Hepatocyte (in vitro differentiated cells): ENCODE results near the gene HSD17B1. TPM values are rescaled to one million over a fixed set of nuclear protein-coding genes. Genes with fewer than 3 reads are reported as not detected.
"Not testable (repeated sequence)": the region's sequence is repeated elsewhere in the genome, so short reads cannot be mapped to it uniquely, and the experiment has no call there.

Source experiments
- DNase-seq: peaks from one replicate; pipeline ENCODE4 v3.0.0-alpha.2; 2016; ENCODE audit warnings: low spot score
- H2AFZ ChIP-seq: fragments of 200-600 bp; sonication (generic); 2 replicates; pipeline ENCODE4 v1.6.0; 2016; ENCODE audit warnings: antibody characterized with exemption, mild to moderate bottlenecking
- H3K27ac ChIP-seq: fragments of 200-600 bp; sonication (generic); 2 replicates; pipeline ENCODE4 v1.5.1; 2016; ENCODE audit warnings: mild to moderate bottlenecking
- H3K27me3 ChIP-seq: fragments of 200-600 bp; sonication (generic); 2 replicates; pipeline ENCODE4 v1.6.1; 2016
- H3K36me3 ChIP-seq: fragments of 200-600 bp; sonication (generic); replicated peaks from 2 replicates; pipeline ENCODE4 v1.5.1; 2016; ENCODE audit warnings: low read depth; ENCODE audit not compliant: insufficient read depth
- H3K4me1 ChIP-seq: fragments of 200-600 bp; sonication (generic); 2 replicates; pipeline ENCODE4 v1.5.1; 2016; ENCODE audit warnings: mild to moderate bottlenecking, moderate library complexity; ENCODE audit not compliant: insufficient read depth
- H3K4me2 ChIP-seq: fragments of 200-600 bp; sonication (generic); 2 replicates; pipeline ENCODE4 v1.6.0; 2016
- H3K4me3 ChIP-seq: fragments of 200-600 bp; sonication (generic); 2 replicates; pipeline ENCODE4 v1.5.1; 2016; ENCODE audit warnings: mild to moderate bottlenecking
- H3K79me2 ChIP-seq: fragments of 200-600 bp; sonication (generic); 2 replicates; pipeline ENCODE4 v1.6.0; 2017; ENCODE audit warnings: mild to moderate bottlenecking
- H3K9me2 ChIP-seq: fragments of 200-600 bp; sonication (generic); replicated peaks from 2 replicates; pipeline ENCODE4 v1.6.0; 2017; ENCODE audit warnings: mild to moderate bottlenecking; ENCODE audit not compliant: insufficient read depth
- H3K9me3 ChIP-seq: fragments of 200-600 bp; sonication (generic); 2 replicates; pipeline ENCODE4 v1.5.1; 2016; ENCODE audit warnings: low read depth, mild to moderate bottlenecking
- H4K20me1 ChIP-seq: fragments of 200-600 bp; sonication (generic); 2 replicates; pipeline ENCODE4 v1.6.0; 2016; ENCODE audit warnings: mild to moderate bottlenecking; ENCODE audit not compliant: insufficient read depth, poor library complexity, severe bottlenecking
- CTCF ChIP-seq: fragments of 200-600 bp; sonication (generic); IDR thresholded peaks from 2 replicates; pipeline ENCODE4 v1.5.1; 2016; ENCODE audit warnings: antibody characterized with exemption, mild to moderate bottlenecking; ENCODE audit not compliant: poor library complexity
- EZH2 ChIP-seq: fragments of 200-600 bp; sonication (generic); IDR thresholded peaks from 2 replicates; pipeline ENCODE4 v1.6.1; 2016; ENCODE audit warnings: antibody characterized with exemption, mild to moderate bottlenecking, borderline replicate concordance
- EZH2phosphoT487 ChIP-seq: fragments of 200-600 bp; sonication (generic); IDR thresholded peaks from one replicate; pipeline ENCODE4 v1.6.1; 2018; ENCODE audit warnings: antibody characterized with exemption, mild to moderate bottlenecking, low read depth, moderate library complexity; ENCODE audit not compliant: unreplicated experiment, severe bottlenecking
- WGBS: methylation state at CpG from one replicate; pipeline ENCODE4 v1.1.6; 2016; ENCODE audit warnings: low lambda C conversion rate; ENCODE audit errors: missing lambda C conversion rate; 5-methylcytosine and 5-hydroxymethylcytosine counted together
- polyA plus RNA-seq: library from polyadenylated mRNA; unstranded; fragments of >200 nt; fragmentation: Nextera tagmentation; extraction: Ambion mirVana; gene quantifications from 2 replicates; pipeline ENCODE4 v1.2.1, GENCODE V29; 2016
- total RNA-seq: library from RNA; depleted of rRNA; stranded (reverse); fragments of >200 nt; gene quantifications from 2 replicates; pipeline ENCODE4 v1.2.3, GENCODE V29; 2014

HSD17B1 gene
- total and polyA plus RNA-seq, 2 experiments from 2014 or later, result 2.7 to 6.6 TPM

- no peak overlapping the region for H3K4me2 ChIP-seq
- no peak overlapping the region for H3K4me3 ChIP-seq
- peaks cover 16% of the 10 kb centered on the region for H3K4me1 ChIP-seq
- H3K9me3 ChIP-seq, result no peaks in the 10 kb centered on the region
- DNase-seq, result no peak
- WGBS, result 98% methylated on average over 14 of the region's 14 CpGs
- H3K27me3 ChIP-seq, result no peaks in the 10 kb centered on the region
- H3K27ac ChIP-seq, result no peak overlapping the region
- no peaks in the 10 kb centered on the region for H3K9me2 ChIP-seq
- H3K79me2 ChIP-seq, result peaks cover 24% of the 10 kb centered on the region
- no peak overlapping the region for H2AFZ ChIP-seq
- TF ChIP-seq EZH2phosphoT487 (no peak), CTCF (no peak), EZH2 (no peak)
- H3K36me3 ChIP-seq, result no peaks in the 10 kb centered on the region
- no peaks in the 10 kb centered on the region for H4K20me1 ChIP-seq
Measured at GRCh38 chr17:42538482-42538881, 14.2 kb upstream of the HSD17B1 start.

GRCh38 chr17:42540558-42540957, 12.2 kb upstream of the HSD17B1 start:
- Histone ChIP-seq H3K4me1 (peaks cover 12% of the 10 kb centered on the region), H3K79me2 (peaks cover 18% of the 10 kb centered on the region), H3K27ac (peak overlapping the region; percentile 89)
- not testable (repeated sequence) for DNase-seq, H3K9me2 ChIP-seq, H3K9me3 ChIP-seq, H3K4me2 ChIP-seq, H3K27me3 ChIP-seq, H3K36me3 ChIP-seq, H2AFZ ChIP-seq, H3K4me3 ChIP-seq, H4K20me1 ChIP-seq
- 97% methylated on average over 4 of the region's 4 CpGs for WGBS

- H3K27ac ChIP-seq, result peak overlapping the region; percentile 89
Measured at GRCh38 chr17:42541041-42541833, 11.5 kb upstream of the HSD17B1 start.

More at GRCh38 chr17:42541041-42541833, 11.5 kb upstream of the HSD17B1 start:
- H3K79me2 ChIP-seq, result peaks cover 18% of the 10 kb centered on the region
- DNase-seq, result peak; percentile 67
- peaks cover 10% of the 10 kb centered on the region for H3K4me1 ChIP-seq
- H3K36me3 ChIP-seq, result no peaks in the 10 kb centered on the region
- H3K9me3 ChIP-seq, result no peaks in the 10 kb centered on the region
- no peak overlapping the region for H3K4me2 ChIP-seq
- H4K20me1 ChIP-seq, result no peaks in the 10 kb centered on the region
- 83% methylated on average over 17 of the region's 17 CpGs for WGBS
- no peaks in the 10 kb centered on the region for H3K27me3 ChIP-seq
- no peak overlapping the region for H2AFZ ChIP-seq
- H3K4me3 ChIP-seq, result no peak overlapping the region
- no peak for TF ChIP-seq EZH2phosphoT487
- no peak for TF ChIP-seq CTCF
- TF ChIP-seq EZH2, result no peak
- H3K9me2 ChIP-seq, result no peaks in the 10 kb centered on the region
